Neural crest cell (in vitro differentiated cells): ENCODE data around the gene ABCA13. TPM values are rescaled to one million over a fixed set of nuclear protein-coding genes. Genes with fewer than 3 reads are reported as not detected.

Experiments
- DNase-seq: peaks from one replicate; pipeline ENCODE4 v3.0.0; 2021; ENCODE audit warnings: low read depth, mixed read lengths, low spot score
- H3K27ac Mint-ChIP-seq: one replicate; pipeline ENCODE4 v1.8.0; 2021; ENCODE audit warnings: mild to moderate bottlenecking, mixed read lengths; ENCODE audit not compliant: unreplicated experiment
- H3K27me3 Mint-ChIP-seq: 2 replicates; pipeline ENCODE4 v1.8.0; 2021; ENCODE audit warnings: low read depth, mild to moderate bottlenecking, mixed read lengths
- H3K36me3 Mint-ChIP-seq: 2 replicates; pipeline ENCODE4 v1.8.0; 2021; ENCODE audit warnings: low read depth, mild to moderate bottlenecking, mixed read lengths
- H3K4me1 Mint-ChIP-seq: 2 replicates; pipeline ENCODE4 v1.8.0; 2021; ENCODE audit warnings: mixed read lengths
- H3K4me3 Mint-ChIP-seq: one replicate; pipeline ENCODE4 v1.8.0; 2021; ENCODE audit warnings: mild to moderate bottlenecking, mixed read lengths
- H3K9me3 Mint-ChIP-seq: 2 replicates; pipeline ENCODE4 v1.8.0; 2021; ENCODE audit warnings: mixed read lengths
- total RNA-seq: library from RNA; stranded (reverse); gene quantifications from 2 replicates; pipeline ENCODE4 v1.2.1, GENCODE V29; 2021
- TF ChIP-seq, protein P1 (sequence below): fragments of 200-600 bp; sonication (generic); conservative IDR thresholded peaks from 2 replicates; pipeline ENCODE4 v1.5.0; 2021; ENCODE audit warnings: antibody characterized with exemption, mild to moderate bottlenecking

The ABCA13 gene
- total RNA-seq, 1 donor from 2014 or later, result 0.89 TPM

DNA sequence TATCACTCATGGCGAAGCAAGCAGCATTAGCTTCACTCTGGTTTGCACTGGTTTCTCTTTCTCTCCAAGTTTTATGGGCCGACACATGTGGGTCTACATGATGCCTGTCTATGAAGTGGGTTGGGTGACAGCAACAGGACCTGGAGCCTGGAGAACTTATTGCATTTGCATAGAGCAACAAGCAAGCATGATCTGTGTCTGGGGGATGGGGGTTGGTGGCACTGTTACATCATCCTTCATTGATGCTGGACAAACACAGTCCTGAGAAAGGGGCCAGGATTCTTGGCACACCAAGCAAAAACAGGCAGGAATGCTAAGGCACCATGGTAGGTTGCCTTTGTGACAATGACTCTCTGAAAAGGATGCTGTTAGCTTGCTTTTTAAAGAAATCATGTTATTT is 486.9 kb downstream of the ABCA13 start:
- no peak for DNase-seq
- Mint-ChIP-seq H3K9me3 (peaks cover 15% of the 10 kb centered on the region), H3K4me1 (no peaks in the 10 kb centered on the region), H3K27me3 (no peaks in the 10 kb centered on the region), H3K27ac (no peak overlapping the region), H3K36me3 (no peaks in the 10 kb centered on the region), H3K4me3 (no peak overlapping the region)
- TF ChIP-seq, protein P1, sequence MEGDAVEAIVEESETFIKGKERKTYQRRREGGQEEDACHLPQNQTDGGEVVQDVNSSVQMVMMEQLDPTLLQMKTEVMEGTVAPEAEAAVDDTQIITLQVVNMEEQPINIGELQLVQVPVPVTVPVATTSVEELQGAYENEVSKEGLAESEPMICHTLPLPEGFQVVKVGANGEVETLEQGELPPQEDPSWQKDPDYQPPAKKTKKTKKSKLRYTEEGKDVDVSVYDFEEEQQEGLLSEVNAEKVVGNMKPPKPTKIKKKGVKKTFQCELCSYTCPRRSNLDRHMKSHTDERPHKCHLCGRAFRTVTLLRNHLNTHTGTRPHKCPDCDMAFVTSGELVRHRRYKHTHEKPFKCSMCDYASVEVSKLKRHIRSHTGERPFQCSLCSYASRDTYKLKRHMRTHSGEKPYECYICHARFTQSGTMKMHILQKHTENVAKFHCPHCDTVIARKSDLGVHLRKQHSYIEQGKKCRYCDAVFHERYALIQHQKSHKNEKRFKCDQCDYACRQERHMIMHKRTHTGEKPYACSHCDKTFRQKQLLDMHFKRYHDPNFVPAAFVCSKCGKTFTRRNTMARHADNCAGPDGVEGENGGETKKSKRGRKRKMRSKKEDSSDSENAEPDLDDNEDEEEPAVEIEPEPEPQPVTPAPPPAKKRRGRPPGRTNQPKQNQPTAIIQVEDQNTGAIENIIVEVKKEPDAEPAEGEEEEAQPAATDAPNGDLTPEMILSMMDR, result no peak

DNA sequence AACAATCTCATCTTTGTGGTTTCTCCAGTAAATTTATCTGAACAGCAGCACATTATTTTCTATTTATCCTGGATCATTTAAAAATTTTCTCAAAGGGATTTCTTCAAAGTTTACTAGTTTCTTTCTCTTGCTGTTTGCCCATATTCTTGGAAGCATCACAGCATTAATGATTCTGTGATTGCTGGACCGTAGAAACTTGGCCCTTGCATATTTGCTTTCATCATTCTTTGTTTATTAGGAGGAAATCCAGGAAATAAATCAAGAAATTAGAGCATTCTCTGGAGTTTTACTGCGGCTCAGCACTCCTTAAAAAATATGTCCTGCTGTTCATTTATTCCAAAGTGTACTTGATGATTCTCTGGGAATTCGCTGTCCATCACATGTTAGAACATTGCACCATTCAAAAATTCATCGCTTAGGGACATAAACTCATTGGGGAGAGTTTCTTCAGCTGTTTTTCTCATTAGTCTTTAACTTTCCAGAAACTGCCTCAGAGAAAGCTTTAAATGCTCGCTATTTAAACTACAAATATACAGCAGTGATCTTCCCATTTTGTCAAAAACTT is 489.1 kb downstream of the ABCA13 start:
- H3K4me1 Mint-ChIP-seq, result no peaks in the 10 kb centered on the region
- H3K9me3 Mint-ChIP-seq, result peaks cover 3% of the 10 kb centered on the region
- no peaks in the 10 kb centered on the region for H3K36me3 Mint-ChIP-seq
- DNase-seq, result no peak
- no peak overlapping the region for H3K4me3 Mint-ChIP-seq
- no peaks in the 10 kb centered on the region for H3K27me3 Mint-ChIP-seq
- H3K27ac Mint-ChIP-seq, result no peak overlapping the region
- TF ChIP-seq, protein P1, result no peak

DNA sequence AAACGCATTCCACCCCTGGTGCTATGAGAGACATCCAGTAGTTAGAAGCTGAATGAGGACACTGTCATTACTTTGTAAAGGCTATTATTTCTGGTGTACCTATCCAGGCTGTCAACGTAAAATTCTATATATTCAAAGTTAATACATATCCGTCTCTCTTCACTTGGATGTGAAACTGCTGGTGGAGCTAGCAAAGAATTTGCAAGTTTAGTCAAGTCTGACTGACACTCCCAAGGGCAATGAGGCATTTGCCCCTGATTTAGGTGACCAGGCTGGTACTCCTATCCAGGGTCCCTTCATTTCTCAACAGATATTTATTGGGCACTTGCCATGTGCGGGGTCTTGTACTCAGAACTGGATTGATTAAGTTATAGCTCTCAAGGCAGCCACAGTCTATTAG is 493.0 kb downstream of the ABCA13 start:
- H3K27me3 Mint-ChIP-seq, result no peaks in the 10 kb centered on the region
- TF ChIP-seq, protein P1, result no peak
- H3K36me3 Mint-ChIP-seq, result no peaks in the 10 kb centered on the region
- peaks cover 3% of the 10 kb centered on the region for H3K9me3 Mint-ChIP-seq
- H3K4me3 Mint-ChIP-seq, result no peak overlapping the region
- H3K4me1 Mint-ChIP-seq, result no peaks in the 10 kb centered on the region
- no peak for DNase-seq
- no peak overlapping the region for H3K27ac Mint-ChIP-seq

DNA sequence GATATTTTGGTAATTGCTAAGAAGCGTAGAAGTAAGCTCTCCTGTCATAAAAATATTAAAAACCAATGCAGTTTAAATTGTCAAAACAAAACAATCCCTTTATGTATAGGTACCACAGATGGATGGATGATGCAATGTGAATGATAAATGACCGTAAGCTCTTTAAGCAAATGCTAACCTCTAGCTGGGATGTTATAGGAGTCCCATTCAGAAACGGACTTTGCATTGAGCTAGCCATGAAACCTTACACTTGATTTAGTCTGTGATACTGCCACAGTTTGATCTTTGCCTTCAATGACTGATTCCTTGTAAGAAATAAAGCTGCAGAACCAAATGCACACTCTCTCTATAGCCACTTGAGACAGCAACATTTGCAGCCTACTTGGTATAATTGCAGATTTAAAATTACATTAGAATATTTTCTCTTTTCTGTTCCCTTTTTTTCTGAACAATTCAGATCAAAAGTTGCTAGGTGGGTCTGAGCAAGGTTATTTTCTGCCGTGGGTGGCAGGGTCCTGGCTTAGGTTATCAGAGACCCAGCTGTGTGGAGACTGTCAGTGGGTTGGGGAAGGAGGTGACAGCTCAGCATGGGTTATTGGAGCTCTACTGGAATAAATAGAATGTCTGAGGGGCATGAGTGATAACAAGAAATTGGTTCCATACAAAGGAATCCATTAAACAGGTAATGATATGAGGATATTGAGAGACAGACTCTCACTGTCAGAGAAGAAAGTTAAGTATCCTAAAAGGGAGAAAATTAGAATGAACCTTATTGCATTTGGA is 494.3 kb downstream of the ABCA13 start:
- no peak overlapping the region for H3K4me3 Mint-ChIP-seq
- TF ChIP-seq, protein P1, result no peak
- no peaks in the 10 kb centered on the region for H3K4me1 Mint-ChIP-seq
- no peaks in the 10 kb centered on the region for H3K27me3 Mint-ChIP-seq
- no peak for DNase-seq
- H3K9me3 Mint-ChIP-seq, result peaks cover 3% of the 10 kb centered on the region
- H3K36me3 Mint-ChIP-seq, result no peaks in the 10 kb centered on the region
- H3K27ac Mint-ChIP-seq, result no peak overlapping the region

DNA sequence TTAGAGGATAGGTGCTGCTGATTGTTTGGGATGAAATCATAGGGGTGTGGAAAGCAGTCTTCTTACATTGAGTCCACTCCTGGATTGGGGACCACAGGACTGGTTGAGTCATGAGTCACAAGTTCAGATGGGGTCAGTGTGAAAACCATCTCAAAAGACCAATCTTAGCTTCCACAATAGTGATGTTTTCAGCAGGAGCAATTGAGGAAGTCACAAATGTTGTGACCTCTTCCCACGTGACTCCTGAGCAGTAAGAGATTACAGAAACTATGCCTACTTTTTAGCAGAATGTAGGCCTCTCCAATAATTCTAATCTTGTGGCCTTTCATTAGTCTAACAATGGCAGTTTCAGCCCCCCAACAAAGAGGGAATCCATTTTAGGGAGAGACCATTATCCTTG is 496.1 kb downstream of the ABCA13 start:
- DNase-seq, result no peak
- no peaks in the 10 kb centered on the region for H3K4me1 Mint-ChIP-seq
- H3K4me3 Mint-ChIP-seq, result no peak overlapping the region
- H3K9me3 Mint-ChIP-seq, result peaks cover 3% of the 10 kb centered on the region
- H3K27me3 Mint-ChIP-seq, result no peaks in the 10 kb centered on the region
- no peaks in the 10 kb centered on the region for H3K36me3 Mint-ChIP-seq
- TF ChIP-seq, protein P1, result no peak
- no peak overlapping the region for H3K27ac Mint-ChIP-seq
